HG02759 (cell line): ENCODE results near the gene CCR5AS.

Experiments used
- ATAC-seq: cut with Tn5 transposase; IDR thresholded peaks from one replicate; pipeline ENCODE4 v1.9.1; 2021; ENCODE audit warnings: mild to moderate bottlenecking, moderate library complexity; ENCODE audit not compliant: unreplicated experiment

Gene CCR5AS

DNA sequence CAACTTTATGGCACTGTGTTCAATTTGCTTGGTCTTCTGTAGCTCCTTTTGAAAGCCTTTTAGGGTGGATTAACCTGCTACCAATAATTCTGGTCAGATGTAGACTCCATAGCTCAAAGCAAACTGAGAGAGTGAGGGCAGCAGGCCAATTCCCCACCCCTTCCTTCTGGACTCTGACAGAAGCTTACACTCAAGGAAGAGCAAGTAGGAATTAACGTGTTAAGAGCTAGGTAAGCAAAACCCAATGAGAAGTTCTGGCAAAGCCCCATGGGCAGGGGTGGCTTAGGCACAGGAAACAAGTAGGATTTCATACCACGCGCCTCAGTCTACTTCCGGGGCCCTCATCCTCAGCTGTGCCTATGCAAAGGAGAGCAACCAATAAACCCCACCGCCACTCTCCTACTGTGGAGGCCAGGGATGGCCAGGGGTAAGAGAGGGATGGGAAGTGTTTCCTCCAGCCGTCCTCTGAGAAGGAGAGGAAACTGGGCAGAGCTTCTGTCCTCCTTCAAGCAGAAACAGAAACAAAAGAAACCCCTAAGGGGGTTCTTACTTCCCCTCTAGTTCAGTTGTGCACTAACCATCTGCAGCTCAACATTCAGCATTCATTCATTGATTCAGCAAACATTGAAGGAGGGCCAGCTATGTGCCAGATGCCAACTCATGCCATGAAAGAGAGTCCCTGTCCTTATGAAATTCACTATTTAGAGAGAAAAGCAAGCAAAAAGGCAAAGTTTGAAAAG is 23.5 kb downstream of the CCR5AS start:
- ATAC-seq, result no peak

DNA sequence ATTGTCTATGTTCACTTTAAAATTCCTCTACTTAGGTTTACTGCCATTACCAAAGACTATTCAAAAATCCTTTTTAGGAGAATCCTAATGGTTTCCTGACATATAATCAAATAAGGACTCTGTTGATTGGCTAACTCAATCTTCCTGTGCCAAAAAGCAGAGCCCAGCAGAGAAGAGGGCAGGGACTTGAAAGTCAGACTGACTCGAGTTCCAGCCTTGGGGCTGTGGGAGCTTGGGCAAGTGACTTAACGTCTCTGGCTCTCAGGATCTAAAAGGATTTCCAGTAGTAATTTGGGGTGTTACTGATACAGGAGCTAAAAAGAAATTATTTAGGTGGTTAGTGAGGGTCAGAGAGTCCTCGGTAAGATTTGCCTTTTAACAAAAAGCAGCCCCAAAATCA is 25.2 kb downstream of the CCR5AS start:
- no peak for ATAC-seq

DNA sequence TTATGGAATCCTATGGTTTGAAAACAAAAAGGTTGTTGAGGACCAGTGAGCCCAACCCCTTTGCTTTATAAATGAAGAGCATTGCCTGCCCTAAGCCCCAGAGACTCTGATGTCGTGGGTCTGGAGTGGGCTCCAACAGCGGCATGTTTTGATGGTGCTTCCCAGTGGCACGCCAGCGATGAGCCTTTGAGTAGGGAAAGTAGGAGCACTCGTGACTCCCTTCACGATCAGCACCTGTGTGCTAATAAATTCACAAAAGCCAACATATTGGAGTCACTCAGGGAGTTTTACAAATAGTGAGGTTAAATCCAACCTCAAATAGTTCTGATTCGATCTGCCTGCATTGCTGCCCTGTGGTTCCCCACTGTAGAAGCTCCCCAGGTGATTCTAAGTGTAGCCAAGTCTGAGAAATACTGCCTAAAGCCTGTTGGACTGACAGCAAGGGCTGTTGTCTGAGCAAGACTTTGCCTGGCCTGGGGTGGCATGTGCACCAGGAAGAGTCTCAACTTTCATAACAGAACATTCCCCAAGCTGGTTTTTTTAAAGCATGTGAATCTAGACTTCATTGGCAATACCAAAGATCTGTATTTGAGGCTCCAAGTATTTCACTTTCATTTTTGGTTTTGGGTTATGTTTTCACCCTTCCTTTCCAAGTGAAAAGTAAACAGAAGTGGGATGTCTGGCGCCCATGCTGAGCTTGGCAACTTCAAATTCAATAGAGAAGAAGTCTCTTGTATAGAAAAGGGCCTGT is 26.2 kb downstream of the CCR5AS start:
- ATAC-seq, result no peak

DNA sequence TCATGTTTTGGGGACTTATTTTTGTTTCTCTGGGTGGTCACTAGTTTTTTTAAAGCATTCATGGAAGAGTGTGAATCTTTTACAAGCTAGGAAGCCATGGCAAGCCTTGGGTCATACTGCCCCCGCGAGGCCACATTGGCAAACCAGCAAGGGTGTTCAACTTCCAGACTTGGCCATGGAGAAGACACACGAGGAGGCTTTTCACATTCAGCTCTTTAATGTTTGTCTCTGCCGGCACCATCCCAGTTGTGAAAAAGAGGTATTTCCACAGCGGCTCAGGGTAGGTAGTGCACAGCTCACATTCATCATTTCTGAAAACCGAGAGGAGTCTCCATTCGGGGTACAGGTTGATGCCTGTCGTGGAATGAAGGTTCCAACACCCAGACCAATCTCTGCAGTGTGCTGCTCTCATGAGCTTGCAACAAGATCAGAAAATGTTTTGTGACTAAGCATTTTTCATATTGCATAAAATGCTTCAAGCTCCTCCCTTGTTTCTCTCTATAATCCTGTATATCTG is 28.4 kb downstream of the CCR5AS start:
- no peak for ATAC-seq

DNA sequence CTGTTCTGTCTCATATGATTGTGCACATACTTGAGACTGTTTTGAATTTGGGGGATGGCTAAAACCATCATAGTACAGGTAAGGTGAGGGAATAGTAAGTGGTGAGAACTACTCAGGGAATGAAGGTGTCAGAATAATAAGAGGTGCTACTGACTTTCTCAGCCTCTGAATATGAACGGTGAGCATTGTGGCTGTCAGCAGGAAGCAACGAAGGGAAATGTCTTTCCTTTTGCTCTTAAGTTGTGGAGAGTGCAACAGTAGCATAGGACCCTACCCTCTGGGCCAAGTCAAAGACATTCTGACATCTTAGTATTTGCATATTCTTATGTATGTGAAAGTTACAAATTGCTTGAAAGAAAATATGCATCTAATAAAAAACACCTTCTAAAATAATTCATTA is 31.1 kb downstream of the CCR5AS start:
- ATAC-seq, result no peak

DNA sequence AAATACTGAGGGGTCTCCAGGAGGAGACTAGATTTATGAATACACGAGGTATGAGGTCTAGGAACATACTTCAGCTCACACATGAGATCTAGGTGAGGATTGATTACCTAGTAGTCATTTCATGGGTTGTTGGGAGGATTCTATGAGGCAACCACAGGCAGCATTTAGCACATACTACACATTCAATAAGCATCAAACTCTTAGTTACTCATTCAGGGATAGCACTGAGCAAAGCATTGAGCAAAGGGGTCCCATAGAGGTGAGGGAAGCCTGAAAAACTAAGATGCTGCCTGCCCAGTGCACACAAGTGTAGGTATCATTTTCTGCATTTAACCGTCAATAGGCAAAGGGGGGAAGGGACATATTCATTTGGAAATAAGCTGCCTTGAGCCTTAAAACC is 31.6 kb downstream of the CCR5AS start:
- no peak for ATAC-seq

DNA sequence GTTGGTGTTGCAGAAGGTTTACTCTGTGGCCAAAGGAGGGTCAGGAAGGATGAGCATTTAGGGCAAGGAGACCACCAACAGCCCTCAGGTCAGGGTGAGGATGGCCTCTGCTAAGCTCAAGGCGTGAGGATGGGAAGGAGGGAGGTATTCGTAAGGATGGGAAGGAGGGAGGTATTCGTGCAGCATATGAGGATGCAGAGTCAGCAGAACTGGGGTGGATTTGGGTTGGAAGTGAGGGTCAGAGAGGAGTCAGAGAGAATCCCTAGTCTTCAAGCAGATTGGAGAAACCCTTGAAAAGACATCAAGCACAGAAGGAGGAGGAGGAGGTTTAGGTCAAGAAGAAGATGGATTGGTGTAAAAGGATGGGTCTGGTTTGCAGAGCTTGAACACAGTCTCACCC is 32.1 kb downstream of the CCR5AS start:
- no peak for ATAC-seq

DNA sequence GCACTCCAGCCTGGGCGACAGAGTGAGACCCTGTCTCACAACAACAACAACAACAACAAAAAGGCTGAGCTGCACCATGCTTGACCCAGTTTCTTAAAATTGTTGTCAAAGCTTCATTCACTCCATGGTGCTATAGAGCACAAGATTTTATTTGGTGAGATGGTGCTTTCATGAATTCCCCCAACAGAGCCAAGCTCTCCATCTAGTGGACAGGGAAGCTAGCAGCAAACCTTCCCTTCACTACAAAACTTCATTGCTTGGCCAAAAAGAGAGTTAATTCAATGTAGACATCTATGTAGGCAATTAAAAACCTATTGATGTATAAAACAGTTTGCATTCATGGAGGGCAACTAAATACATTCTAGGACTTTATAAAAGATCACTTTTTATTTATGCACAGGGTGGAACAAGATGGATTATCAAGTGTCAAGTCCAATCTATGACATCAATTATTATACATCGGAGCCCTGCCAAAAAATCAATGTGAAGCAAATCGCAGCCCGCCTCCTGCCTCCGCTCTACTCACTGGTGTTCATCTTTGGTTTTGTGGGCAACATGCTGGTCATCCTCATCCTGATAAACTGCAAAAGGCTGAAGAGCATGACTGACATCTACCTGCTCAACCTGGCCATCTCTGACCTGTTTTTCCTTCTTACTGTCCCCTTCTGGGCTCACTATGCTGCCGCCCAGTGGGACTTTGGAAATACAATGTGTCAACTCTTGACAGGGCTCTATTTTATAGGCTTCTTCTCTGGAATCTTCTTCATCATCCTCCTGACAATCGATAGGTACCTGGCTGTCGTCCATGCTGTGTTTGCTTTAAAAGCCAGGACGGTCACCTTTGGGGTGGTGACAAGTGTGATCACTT is 34.1 kb downstream of the CCR5AS start:
- ATAC-seq, result no peak

DNA sequence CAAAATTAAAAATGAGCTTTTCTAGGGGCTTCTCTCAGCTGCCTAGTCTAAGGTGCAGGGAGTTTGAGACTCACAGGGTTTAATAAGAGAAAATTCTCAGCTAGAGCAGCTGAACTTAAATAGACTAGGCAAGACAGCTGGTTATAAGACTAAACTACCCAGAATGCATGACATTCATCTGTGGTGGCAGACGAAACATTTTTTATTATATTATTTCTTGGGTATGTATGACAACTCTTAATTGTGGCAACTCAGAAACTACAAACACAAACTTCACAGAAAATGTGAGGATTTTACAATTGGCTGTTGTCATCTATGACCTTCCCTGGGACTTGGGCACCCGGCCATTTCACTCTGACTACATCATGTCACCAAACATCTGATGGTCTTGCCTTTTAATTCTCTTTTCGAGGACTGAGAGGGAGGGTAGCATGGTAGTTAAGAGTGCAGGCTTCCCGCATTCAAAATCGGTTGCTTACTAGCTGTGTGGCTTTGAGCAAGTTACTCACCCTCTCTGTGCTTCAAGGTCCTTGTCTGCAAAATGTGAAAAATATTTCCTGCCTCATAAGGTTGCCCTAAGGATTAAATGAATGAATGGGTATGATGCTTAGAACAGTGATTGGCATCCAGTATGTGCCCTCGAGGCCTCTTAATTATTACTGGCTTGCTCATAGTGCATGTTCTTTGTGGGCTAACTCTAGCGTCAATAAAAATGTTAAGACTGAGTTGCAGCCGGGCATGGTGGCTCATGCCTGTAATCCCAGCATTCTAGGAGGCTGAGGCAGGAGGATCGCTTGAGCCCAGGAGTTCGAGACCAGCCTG is 35.1 kb downstream of the CCR5AS start:
- ATAC-seq, result no peak

DNA sequence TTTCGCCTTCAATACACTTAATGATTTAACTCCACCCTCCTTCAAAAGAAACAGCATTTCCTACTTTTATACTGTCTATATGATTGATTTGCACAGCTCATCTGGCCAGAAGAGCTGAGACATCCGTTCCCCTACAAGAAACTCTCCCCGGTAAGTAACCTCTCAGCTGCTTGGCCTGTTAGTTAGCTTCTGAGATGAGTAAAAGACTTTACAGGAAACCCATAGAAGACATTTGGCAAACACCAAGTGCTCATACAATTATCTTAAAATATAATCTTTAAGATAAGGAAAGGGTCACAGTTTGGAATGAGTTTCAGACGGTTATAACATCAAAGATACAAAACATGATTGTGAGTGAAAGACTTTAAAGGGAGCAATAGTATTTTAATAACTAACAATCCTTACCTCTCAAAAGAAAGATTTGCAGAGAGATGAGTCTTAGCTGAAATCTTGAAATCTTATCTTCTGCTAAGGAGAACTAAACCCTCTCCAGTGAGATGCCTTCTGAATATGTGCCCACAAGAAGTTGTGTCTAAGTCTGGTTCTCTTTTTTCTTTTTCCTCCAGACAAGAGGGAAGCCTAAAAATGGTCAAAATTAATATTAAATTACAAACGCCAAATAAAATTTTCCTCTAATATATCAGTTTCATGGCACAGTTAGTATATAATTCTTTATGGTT is 35.9 kb downstream of the CCR5AS start, which contains the start of gene CCR5:
Gene CCR5 (plus strand): TSS at position 108 of the 680 bp plus-strand sequence. CDS start 1,957 bp downstream, outside the sequence.
- no peak for ATAC-seq

DNA sequence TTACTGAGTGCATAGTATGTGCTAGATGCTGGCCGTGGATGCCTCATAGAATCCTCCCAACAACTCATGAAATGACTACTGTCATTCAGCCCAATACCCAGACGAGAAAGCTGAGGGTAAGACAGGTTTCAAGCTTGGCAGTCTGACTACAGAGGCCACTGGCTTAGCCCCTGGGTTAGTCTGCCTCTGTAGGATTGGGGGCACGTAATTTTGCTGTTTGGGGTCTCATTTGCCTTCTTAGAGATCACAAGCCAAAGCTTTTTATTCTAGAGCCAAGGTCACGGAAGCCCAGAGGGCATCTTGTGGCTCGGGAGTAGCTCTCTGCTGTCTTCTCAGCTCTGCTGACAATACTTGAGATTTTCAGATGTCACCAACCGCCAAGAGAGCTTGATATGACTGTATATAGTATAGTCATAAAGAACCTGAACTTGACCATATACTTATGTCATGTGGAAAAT is 37.2 kb downstream of the CCR5AS start:
- ATAC-seq, result no peak

DNA sequence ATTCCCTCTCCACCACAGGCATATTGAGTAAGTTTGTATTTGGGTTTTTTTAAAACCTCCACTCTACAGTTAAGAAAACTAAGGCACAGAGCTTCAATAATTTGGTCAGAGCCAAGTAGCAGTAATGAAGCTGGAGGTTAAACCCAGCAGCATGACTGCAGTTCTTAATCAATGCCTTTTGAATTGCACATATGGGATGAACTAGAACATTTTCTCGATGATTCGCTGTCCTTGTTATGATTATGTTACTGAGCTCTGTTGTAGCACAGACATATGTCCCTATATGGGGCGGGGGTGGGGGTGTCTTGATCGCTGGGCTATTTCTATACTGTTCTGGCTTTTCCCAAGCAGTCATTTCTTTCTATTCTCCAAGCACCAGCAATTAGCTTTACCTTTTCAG is 37.7 kb downstream of the CCR5AS start:
- ATAC-seq, result no peak

DNA sequence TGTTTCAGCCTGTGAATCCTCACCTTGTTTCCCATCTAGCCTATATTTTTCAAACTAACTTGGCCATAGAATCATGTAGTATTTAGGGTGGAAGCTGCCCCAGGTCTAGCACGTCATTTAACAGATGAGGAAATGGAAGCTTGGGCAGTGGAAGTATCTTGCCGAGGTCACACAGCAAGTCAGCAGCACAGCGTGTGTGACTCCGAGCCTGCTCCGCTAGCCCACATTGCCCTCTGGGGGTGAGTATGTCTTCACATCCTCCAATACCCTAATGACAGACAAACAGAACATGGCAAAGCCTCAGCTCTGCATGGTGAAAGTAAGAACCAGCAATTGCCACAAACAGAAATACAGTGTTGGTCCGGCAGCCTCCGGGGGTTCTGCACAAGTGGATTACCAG is 38.3 kb downstream of the CCR5AS start:
- ATAC-seq, result peak; percentile 59

DNA sequence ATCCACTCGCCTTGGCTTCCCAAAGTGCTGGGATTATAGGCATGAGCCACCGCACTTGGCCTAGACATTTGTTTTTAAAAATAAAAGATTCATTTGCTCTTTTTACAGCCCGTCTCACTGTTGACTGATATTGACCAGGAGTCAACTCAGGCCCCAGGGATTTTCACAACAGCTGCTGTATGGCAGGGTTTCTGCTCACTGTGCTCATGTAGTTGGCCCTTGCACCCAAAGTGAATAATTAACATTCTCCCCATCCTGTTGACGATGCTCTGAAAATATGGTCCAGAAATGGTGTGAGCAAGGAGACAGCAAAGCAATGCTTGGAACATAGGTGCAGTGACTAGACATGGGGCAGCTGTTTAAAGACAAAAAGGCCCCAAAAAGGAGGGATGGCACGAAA is 39.1 kb downstream of the CCR5AS start:
- ATAC-seq, result no peak

DNA sequence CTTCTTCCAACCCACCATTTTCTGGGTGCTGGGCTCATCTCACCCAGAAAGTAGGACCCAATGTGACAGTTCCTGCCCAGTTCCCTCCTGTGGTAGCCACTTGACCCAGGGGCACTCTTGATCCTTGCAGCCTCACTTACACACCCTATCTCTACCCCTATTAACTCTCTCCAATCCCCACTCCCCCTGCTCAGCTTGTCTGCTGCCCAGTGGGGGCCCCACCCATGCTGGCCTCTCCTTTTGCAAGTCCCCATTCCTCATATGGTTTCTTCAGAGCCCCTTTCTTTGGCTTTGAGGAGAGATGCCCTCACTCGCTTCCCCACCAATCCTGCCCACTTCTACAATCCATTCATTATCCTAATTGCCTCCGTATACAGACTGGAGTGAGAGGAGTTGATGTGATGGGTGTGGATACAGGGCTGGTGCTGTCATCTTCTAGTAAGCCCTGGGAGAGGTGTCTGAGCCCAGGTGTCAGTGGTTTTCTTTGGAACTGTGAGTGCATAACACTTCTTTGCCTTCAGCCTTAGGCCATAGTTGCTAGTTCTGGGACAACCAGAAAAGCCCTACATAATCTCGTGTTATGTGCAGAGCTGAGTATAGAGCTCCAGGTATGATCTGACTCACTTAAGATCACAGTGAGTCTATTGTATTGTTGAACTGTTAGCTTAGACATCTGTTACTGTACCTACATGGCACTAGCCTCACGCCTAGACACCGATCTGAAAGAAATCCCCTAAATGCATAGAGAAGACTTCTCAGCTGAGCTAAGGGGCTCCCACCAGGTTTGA is 40.9 kb downstream of the CCR5AS start:
- ATAC-seq, result no peak

DNA sequence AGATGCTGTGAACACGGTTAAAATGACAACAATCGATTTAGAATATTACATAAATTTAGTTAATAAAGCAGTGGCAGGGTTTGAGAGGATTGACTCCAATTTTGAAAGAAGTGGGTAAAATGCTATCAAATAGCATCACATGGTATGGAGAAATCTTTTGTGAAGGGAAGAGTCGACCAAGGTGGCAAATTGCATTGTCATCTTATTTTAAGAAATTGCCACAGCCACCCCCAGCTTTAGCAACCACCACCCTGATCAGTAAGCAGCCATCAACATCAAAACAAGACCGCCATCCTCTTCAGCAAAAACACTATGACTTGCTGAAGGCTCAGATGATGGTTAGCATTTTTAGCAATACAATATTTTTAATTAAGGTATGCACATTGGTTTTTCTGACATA is 41.8 kb downstream of the CCR5AS start:
- no peak for ATAC-seq

DNA sequence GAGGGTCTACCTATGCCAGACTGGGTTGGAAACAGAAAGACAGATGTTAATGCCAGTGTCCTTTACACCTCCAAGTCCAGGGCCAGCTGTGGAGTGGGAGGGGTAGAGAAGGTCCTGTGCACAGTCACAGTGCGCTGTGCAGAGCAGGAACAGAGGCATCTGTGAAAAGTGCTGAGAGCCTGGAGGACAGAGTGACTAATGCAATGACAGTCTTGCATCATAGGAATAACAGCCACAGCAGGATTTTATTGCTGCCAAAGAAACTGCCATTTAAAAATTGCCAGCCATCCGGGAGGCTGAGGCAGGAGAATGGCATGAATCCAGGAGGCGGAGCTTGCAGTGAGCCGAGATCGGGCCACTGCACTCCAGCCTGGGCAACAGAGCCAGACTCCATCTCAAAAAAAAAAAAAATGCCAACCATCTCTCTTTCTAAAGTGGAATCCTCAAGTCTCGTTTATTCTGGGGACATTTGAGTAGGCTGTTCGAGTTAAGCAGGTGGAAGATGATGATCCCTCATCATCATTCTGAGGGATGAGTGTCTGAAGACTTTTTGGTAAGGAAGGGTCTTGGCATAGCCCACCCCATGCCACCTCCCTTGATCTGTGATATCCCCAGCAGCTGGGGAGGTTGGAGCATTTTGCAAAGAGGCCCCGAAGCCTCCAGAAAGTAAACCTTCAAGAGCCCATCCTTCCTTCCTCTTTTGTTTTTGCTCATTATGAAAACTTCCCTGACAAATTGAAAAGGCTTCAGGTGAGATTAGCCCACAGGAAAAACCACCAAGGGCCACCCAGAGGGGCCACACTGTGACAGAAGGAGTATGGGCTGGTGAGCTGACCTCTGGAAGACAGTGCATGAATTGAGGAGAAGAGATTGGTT is 45.2 kb downstream of the CCR5AS start:
- no peak for ATAC-seq

DNA sequence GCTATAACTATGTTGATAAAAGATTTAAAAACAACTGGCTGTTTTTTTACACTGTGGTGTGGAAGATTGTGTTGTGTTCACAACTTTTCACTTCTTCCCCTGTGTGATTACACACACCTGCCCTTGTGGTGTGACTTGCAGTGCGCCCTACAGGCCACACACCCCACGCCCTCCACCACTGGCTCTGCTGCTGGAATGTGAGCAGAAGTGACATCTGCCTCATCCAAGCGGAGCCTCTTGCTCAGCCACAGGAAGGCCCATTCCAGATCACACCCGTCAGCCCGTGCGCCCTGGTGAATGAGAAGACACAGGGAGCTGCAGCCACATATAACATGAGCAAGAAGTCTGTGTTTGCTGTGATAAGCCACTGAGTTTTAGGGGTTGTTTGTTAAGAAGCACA is 46.0 kb downstream of the CCR5AS start:
- ATAC-seq, result no peak
